Fibroblast of lung (primary cell): ENCODE data around the gene RAG2. TPM values are rescaled to one million over a fixed set of nuclear protein-coding genes. Genes with fewer than 3 reads are reported as not detected.

ENCODE experiments used
- DNase-seq, 2 donors: peaks; one replicate each; pipeline versions ENCODE4 v3.0.0 to v3.0.0-alpha.2; 2010; ENCODE audit warnings: low read depth in 2 of 2
- H2AFZ ChIP-seq: 2 replicates; pipeline ENCODE4 v1.5.1; 2012; ENCODE audit warnings: low read length, control low read depth, inconsistent platforms
- H3K27ac ChIP-seq: 2 replicates; pipeline ENCODE4 v1.5.1; 2011; ENCODE audit warnings: low read length, control low read depth; ENCODE audit not compliant: insufficient read depth
- H3K27me3 ChIP-seq: 2 replicates; pipeline ENCODE4 v1.5.1; 2011; ENCODE audit warnings: mild to moderate bottlenecking, low read length; ENCODE audit not compliant: control insufficient read depth, insufficient read depth
- H3K36me3 ChIP-seq: 2 replicates; pipeline ENCODE4 v1.5.1; 2011; ENCODE audit warnings: low read length; ENCODE audit not compliant: control insufficient read depth, insufficient read depth
- H3K4me1 ChIP-seq: 2 replicates; pipeline ENCODE4 v1.5.1; 2011; ENCODE audit warnings: low read length; ENCODE audit not compliant: control insufficient read depth, insufficient read depth; ENCODE audit errors: extremely low read depth
- H3K4me2 ChIP-seq: 2 replicates; pipeline ENCODE4 v1.5.1; 2011; ENCODE audit warnings: low read length, control low read depth; ENCODE audit not compliant: insufficient read depth; ENCODE audit errors: extremely low read depth
- H3K4me3 ChIP-seq, 4 experiments: fragments of 200-600 bp in 1 of 4; sonication (generic) in 1 of 4; replicated peaks in 1 of 4; 2 replicates each; pipeline ENCODE4 v1.5.1; 2011 to 2016; ENCODE audit warnings: low read length in 4 of 4, low read depth in 3 of 4, mild to moderate bottlenecking in 3 of 4, control low read depth in 2 of 4, inconsistent platforms in 1 of 4, mixed read lengths in 1 of 4; ENCODE audit not compliant: insufficient read depth in 1 of 4; ENCODE audit errors: control extremely low read depth in 1 of 4
- H3K79me2 ChIP-seq: 2 replicates; pipeline ENCODE4 v1.5.1; 2012; ENCODE audit warnings: mild to moderate bottlenecking, low read length, inconsistent platforms; ENCODE audit not compliant: control insufficient read depth, insufficient read depth
- H3K9ac ChIP-seq: 2 replicates; pipeline ENCODE4 v1.5.1; 2011; ENCODE audit warnings: mild to moderate bottlenecking, low read length, control low read depth; ENCODE audit not compliant: insufficient read depth
- H3K9me3 ChIP-seq: 2 replicates; pipeline ENCODE4 v1.5.1; 2012; ENCODE audit warnings: low read depth, low read length; ENCODE audit not compliant: control insufficient read depth, insufficient read depth
- H4K20me1 ChIP-seq: 2 replicates; pipeline ENCODE4 v1.5.1; 2011; ENCODE audit warnings: low read length; ENCODE audit not compliant: control insufficient read depth, insufficient read depth; ENCODE audit errors: extremely low read depth
- CTCF ChIP-seq, 2 donors: IDR thresholded peaks in 1 of 2; conservative IDR thresholded peaks in 1 of 2; 1 replicate in 1 of 2; 2 replicates in 1 of 2; pipeline ENCODE4 v1.5.1; 2011 to 2012; ENCODE audit warnings: low read length in 2 of 2, control low read depth in 1 of 2, inconsistent platforms in 1 of 2, low read depth in 1 of 2, mild to moderate bottlenecking in 1 of 2
- EZH2 ChIP-seq: IDR thresholded peaks from 2 replicates; pipeline ENCODE4 v1.5.1; 2012; ENCODE audit warnings: low read length, control low read depth, mild to moderate bottlenecking; ENCODE audit errors: missing control alignments
- polyA plus RNA-seq, 2 donors: library from polyadenylated mRNA; depleted of rRNA in 1 of 2; stranded (reverse) in 1 of 2; unstranded in 1 of 2; fragments of >200 nt; gene quantifications; 2 replicates each; pipeline ENCODE4 v1.2.1, GENCODE V29; 2011 to 2012; ENCODE audit warnings: missing spikeins in 1 of 2
- total RNA-seq: library from RNA; depleted of rRNA; stranded (reverse); fragments of >200 nt; gene quantifications from 2 replicates; pipeline ENCODE4 v1.2.1, GENCODE V29; 2014

Gene RAG2
- total and polyA plus RNA-seq, 2 donors (not counting 1 experiment from before 2014, with no cell fraction given): not detected

DNA sequence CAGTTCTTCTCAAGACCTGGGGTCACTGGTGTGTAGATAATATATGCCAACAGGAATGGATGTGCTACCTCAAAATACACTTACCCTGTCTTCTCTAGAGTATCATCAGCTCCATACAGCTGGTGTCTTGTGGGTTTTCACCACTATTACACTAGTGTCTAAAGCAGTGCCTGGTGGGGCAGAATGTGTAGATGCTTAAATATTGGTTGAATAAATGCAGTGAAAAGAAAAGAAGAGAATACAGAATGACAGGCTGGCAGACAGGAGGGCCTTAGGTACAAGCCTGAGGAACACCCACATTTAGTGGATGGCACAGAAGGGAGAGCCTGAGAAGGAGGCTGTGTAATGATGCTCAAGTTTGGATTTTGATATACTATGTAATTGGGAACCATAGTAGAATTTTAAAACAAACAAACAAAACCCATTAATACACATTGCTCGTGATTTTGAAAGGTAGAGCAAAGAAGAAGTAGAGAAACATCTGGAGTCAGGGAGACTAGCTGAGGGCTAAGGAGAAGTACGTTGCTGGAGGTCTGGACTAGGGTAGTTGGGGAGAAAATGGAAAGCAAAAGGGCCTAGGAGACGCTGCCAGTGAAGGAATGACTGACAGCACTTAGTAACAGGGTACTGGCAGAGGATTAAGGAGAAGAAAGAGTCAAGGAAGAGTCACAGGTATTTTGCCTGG, 20.5 kb upstream of the RAG2 start:
- Histone ChIP-seq H3K4me2 (peak overlapping the region; percentile 40), H3K4me3 (no peak overlapping the region), H3K4me1 (no peaks in the 10 kb centered on the region), H3K27me3 (no peaks in the 10 kb centered on the region), H3K27ac (no peak overlapping the region), H3K79me2 (no peaks in the 10 kb centered on the region), H3K9ac (no peak overlapping the region), H3K36me3 (no peaks in the 10 kb centered on the region), H2AFZ (peak overlapping the region; percentile 3), H3K9me3 (no peaks in the 10 kb centered on the region), H4K20me1 (no peaks in the 10 kb centered on the region)
- TF ChIP-seq CTCF (conservative IDR thresholded peaks at IDR 0.05 in 1 of 2, IDR thresholded peaks at IDR 0.05 in 1 of 2; ENCODE audit: low read depth in 1 of 2, low read length in 2 of 2) (no peak), EZH2 (no peak)
- no peak for DNase-seq

- Histone ChIP-seq H3K36me3 (no peaks in the 10 kb centered on the region), H2AFZ (no peak overlapping the region), H3K9ac (no peak overlapping the region), H4K20me1 (no peaks in the 10 kb centered on the region), H3K4me1 (no peaks in the 10 kb centered on the region), H3K9me3 (no peaks in the 10 kb centered on the region), H3K4me2 (no peak overlapping the region), H3K27ac (no peak overlapping the region), H3K79me2 (no peaks in the 10 kb centered on the region), H3K27me3 (no peaks in the 10 kb centered on the region), H3K4me3 (no peak overlapping the region)
- TF ChIP-seq EZH2 (no peak), CTCF (conservative IDR thresholded peaks at IDR 0.05 in 1 of 2, IDR thresholded peaks at IDR 0.05 in 1 of 2; ENCODE audit: low read depth in 1 of 2, low read length in 2 of 2) (no peak)
- DNase-seq: no peak
Observed at GRCh38 chr11:36617543-36618362, 19.7 kb upstream of the RAG2 start.

DNA sequence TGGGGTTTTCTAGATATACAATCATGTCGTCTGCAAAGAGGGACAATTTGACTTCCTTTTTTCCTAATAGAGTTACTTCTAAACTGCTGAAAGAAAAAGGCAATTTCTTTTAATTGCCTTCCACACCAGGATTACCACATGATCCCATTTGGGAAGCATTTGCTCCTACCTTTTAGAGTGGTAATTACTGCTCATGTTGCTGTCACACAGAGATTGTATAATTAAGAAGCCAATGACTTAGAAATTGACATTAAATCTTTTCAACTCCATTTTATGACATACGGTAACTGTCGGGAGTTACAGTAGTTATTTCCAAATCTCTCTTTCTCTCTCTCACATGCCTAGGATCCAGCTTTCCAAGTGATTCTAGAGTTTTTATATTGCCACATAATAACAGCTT, 17.8 kb upstream of the RAG2 start:
- Histone ChIP-seq H3K9me3 (no peaks in the 10 kb centered on the region), H3K36me3 (no peaks in the 10 kb centered on the region), H3K4me3 (no peak overlapping the region), H3K9ac (no peak overlapping the region), H3K4me2 (no peak overlapping the region), H3K79me2 (no peaks in the 10 kb centered on the region), H3K27ac (no peak overlapping the region), H2AFZ (no peak overlapping the region), H4K20me1 (no peaks in the 10 kb centered on the region), H3K4me1 (no peaks in the 10 kb centered on the region), H3K27me3 (no peaks in the 10 kb centered on the region)
- no peak for DNase-seq
- TF ChIP-seq CTCF (conservative IDR thresholded peaks at IDR 0.05 in 1 of 2, IDR thresholded peaks at IDR 0.05 in 1 of 2; ENCODE audit: low read depth in 1 of 2, low read length in 2 of 2): no peak
- no peak for TF ChIP-seq EZH2
